HUDEP-2 (cell line): ENCODE results near the gene TMEM51.

ENCODE experiments used
- DNase-seq, 76 experiments: peaks; one replicate each; lab custom pipeline; 2025; ENCODE audit not compliant: unreplicated experiment in 76 of 76; lab: John Stamatoyannopoulos, UW

TMEM51 gene

GRCh38 chr1:15153184-15153841 lies at the start of gene TMEM51:
Gene TMEM51 (plus strand): TSS chr1:15153747. CDS start chr1:15215088, 61,341 bp downstream.
- no peak for DNase-seq

- DNase-seq: no peak
These were observed 49.6 kb upstream of the TMEM51 start for GRCh38 chr1:15103906-15104305.

DNA sequence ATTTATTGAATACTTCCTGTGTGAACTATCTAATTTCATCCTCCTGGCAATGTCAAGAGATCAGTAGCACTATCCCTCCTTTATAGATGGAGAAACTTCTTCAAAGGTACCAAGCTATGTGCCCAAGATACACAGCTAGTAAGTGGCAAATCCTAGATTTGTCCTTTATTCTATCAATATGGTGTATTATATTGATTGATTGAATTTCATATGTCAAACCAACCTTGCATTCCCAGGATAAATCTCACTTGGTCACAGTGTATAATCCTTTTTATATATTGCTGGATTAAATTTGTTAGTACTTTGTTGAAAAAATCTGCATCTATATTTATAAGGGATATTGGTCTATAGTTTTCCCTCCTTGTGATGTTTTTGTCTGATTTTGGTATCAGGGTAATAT lies 48.8 kb upstream of the TMEM51 start:
- DNase-seq: no peak

DNA sequence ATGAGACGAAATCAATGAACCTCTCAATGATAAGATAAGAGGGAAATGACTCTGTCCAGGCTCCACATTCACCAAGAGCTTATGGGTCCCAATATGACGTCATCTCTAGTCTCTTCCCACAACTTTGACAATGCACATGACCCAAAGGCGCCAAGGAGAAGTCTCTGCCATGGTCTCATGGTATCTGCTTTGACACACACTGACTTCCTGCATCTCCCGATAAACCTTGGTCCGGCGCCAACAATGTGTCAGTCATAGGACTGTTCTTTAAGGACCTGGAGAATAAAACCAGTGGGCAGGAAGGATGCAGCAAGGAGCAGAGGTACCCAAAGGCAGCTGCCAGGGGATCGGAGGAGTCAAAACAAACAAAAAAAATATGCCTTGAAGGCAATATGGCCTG lies 46.9 kb upstream of the TMEM51 start:
- peak in 13 of 76 experiments; percentile 2 to 27 (median 8) for DNase-seq

- no peak for DNase-seq
These were observed 46.4 kb upstream of the TMEM51 start for GRCh38 chr1:15107058-15107687.

DNA sequence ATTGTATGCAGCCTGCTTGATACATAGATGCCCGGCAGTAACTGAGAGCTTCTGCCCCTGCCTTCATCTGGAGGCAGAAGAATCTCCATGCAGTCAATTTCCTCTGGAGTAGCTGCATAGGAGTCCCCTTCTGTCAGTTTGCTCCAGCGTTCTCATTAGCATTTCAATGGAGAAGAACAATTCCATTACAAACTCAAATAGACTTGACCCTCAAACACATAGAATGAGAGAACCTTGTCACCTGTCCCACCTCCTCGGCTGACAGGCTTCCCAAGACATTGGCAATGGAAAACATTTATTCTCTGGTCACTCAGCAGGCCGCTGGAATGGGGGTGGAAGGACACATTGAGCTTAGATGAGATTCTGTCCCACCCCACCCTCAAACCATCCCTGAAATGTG lies 45.6 kb upstream of the TMEM51 start:
- DNase-seq: no peak

- no peak for DNase-seq
These were observed 43.2 kb upstream of the TMEM51 start for GRCh38 chr1:15110128-15110866.

- no peak for DNase-seq
These were observed 42.7 kb upstream of the TMEM51 start for GRCh38 chr1:15110867-15111230.

GRCh38 chr1:15113146-15113545 lies 40.4 kb upstream of the TMEM51 start:
- no peak for DNase-seq

DNA sequence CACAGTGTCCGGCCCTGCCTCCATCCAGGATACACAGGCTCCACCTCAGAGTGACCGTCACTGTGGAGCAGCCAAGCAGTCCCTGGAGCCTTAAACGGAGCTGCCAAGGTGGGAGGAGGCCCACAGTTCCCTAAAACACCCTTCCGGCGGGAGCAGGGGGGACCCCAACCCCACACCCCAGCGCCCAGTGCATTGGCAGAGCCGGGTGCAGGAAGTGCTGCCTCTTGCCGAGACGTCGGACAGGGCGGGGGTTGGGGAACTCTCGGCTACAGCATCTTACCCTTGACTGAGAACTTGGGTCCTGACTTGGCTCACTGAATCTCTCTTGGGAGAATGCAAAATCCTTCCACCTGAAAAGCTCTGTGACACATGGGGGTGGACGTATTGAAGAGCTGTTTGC lies 38.7 kb upstream of the TMEM51 start:
- no peak for DNase-seq

DNA sequence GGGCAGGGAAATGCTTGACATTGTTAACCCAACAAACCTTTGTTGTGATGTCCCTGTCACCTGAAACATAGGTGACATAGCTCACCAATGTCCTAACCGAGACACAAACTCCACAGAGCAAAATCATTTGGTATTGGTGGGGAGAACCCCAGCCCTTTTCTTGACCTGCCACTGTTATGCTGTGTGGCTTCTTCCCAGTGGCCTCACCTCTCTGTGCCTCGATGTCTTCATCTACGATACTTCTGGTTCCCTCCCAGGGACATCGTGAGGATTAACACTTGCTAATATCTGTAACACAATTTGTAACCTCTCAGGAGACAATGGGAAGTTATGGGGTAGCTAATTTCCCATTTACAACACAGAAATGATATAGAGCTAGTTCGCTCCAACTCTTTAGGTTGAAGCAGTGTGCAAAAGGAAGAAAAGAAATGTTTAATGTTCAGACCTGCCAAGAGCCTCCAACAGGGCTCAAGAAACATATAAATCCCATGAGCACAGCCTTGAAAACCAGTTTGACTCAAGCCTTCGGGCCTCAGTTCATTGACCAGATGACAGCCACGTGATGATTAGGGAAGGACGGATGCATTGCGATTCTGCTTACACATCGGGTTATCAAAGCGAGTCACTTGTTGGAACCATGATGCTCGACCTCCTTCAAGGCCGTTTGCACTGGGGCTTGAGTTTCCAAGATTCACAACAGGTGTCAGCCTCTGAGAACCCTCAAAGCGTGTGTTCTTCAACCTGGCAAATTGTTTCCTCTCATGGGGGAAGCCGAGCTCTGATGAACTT lies 37.8 kb upstream of the TMEM51 start:
- no peak for DNase-seq

GRCh38 chr1:15116966-15117365 lies 36.6 kb upstream of the TMEM51 start:
- DNase-seq: no peak

GRCh38 chr1:15117671-15118325 lies 35.7 kb upstream of the TMEM51 start:
- DNase-seq: no peak

DNA sequence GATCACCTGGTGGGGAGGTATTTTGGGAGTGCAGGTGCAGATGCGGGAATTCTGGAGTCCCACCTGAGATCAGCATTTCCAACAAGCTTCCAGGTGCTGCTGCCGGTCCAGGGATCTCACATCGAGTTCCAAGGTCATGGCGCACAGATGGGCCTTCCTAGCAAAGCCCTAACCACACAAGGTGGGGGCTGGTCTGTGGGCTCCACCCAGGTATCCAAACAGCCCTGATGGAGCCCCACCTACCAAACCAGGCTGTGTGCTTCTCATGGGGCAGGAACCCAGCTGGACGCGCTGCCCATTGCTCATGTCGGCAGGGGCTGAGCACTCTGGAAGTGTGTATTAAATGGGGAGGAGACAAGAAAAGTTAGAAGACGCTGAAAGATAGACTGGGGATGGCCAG lies 35.0 kb upstream of the TMEM51 start:
- no peak for DNase-seq

DNA sequence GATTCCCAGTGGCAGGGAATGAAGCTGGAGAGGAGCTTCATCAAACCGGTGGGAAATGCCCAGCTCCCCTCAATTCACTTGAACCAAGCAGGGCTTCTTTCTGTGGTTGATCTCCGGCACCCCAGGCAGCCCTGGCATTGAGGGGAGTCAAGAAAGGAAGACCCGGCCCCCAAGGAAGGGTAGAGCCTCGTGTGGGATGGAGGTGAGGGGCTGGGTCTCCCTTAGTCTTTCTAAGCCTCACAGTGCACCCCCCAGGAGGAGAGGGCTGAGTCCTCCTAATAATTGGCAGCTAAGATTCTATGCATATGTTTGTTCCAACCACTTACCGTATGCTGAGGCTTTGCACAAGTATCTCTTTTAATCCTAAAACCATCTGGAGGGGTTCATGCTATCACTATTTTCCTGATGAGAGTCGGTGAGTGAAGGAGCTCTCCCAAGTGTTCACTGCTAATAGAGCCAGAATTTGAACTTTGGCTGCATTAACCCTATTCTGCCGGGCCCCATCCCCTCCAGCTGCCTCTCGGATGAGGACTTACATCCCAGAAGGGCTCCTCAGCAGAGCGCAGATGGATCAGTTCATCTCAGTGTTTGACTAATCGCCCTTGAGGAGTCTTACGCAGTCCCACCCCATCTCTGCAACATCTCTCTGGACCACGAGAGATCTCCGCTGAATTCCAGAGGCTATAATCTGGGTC lies 33.1 kb upstream of the TMEM51 start:
- no peak for DNase-seq

- no peak for DNase-seq
These were observed 31.2 kb upstream of the TMEM51 start for GRCh38 chr1:15122331-15122730.

DNA sequence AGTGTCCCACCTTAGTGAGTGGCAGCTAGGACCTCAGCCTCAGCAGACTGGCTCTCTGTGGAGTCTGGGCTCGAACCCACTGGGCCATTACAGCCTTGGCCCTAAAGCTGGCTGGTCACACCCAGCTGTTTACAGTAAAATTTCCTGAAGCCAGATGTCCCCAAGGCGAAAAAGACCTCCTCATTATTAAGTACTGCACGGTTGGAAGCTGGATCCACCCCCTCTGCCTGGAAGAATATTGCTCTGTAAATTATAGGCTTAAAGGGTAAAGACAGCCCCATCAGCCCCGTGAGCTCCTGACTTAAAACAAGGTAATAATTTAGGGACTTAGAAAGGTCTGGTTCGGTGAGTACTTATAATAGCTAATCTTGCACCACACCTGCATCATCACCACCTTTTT lies 30.3 kb upstream of the TMEM51 start:
- DNase-seq: no peak

GRCh38 chr1:15123925-15124324 lies 29.6 kb upstream of the TMEM51 start:
- DNase-seq: no peak

DNA sequence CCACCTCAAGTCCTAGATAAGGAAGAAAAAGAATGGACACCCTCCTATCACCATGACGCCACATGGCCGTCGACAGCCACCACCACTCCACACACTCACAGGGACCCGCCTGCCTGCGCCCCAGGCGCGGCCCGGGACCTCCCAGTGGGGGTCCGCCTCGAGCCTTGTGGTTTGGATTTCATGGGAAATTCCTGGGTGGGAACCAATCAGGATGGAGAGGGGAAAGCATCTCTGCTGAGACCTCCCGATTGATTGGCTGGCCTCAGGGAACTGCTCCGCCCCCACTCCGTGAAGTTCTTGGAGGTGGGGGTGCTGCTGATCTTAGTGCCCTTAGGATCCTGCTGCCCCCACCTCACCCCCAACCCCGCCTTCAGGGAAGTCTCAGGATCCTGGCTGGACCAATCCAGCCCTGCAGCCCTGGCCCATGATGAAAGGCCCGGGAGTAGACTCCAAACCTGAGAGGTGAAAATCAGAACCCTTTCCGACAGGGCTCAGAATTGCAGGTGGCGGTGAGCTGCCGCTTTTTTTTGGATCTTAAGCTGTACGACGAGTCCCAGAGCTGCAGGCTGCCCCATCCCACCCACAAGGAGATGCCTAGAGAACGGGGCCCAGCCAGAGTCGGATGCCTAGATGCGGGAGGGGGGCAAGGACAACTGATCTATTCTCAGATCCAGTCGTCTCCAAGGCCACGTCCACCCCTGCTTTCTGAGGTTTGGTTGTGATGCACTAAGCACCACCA lies 29.0 kb upstream of the TMEM51 start:
- no peak for DNase-seq
